Measurements from ENCODE around the gene POLD1. TPM values are rescaled to one million over a fixed set of nuclear protein-coding genes. Genes with fewer than 3 reads are reported as not detected.

The POLD1 gene
- polyA plus RNA-seq, 3 donors: 24.1 to 36.6 (median 33.2) TPM

Other genes starting within 250 kb of the POLD1 start
- gene IZUMO2, start 221.1 kb upstream of the POLD1 start, polyA plus RNA-seq (ENCODE audit: insufficient read length in 3 of 3): under 1 TPM in 2 of 3 donors, not detected in 1; 0.22 to 0.53 TPM
- 10 to 100 TPM; 23.1 to 33.4 (median 24.1) TPM for gene MYH14, start 180.7 kb upstream of the POLD1 start, polyA plus RNA-seq (ENCODE audit: insufficient read length in 3 of 3)
- 10 to 100 TPM; 35.0 to 71.8 (median 41.6) TPM for gene KCNC3, start 55.0 kb upstream of the POLD1 start, polyA plus RNA-seq (ENCODE audit: insufficient read length in 3 of 3)
- 10 to 100 TPM in 1 of 3 donors, 1 to 10 TPM in 2; 9.3 to 15.3 (median 9.8) TPM for gene NAPSA, start 18.7 kb upstream of the POLD1 start, polyA plus RNA-seq (ENCODE audit: insufficient read length in 3 of 3)
- gene NR1H2, start 7.9 kb upstream of the POLD1 start, polyA plus RNA-seq (ENCODE audit: insufficient read length in 3 of 3): 10 to 100 TPM; 25.0 to 43.5 (median 38.5) TPM
- gene SPIB, start 34.6 kb downstream of the POLD1 start, polyA plus RNA-seq (ENCODE audit: insufficient read length in 3 of 3): 1 to 10 TPM in 1 of 3 donors, under 1 TPM in 2; 0.97 to 1.4 (median 0.99) TPM
- 1 to 10 TPM in 1 of 3 donors, under 1 TPM in 2; 0.61 to 1.2 (median 0.89) TPM for gene MYBPC2, start 48.5 kb downstream of the POLD1 start, polyA plus RNA-seq (ENCODE audit: insufficient read length in 3 of 3)
- 100 to 1,000 TPM in 2 of 3 donors, 10 to 100 TPM in 1; 91.1 to 172 (median 141) TPM for gene EMC10, start 92.2 kb downstream of the POLD1 start, polyA plus RNA-seq (ENCODE audit: insufficient read length in 3 of 3)
- 10 to 100 TPM in 1 of 3 donors, 1 to 10 TPM in 2; 6.9 to 10.6 (median 9.8) TPM for gene GARIN5A, start 92.5 kb downstream of the POLD1 start, polyA plus RNA-seq (ENCODE audit: insufficient read length in 3 of 3)
- 10 to 100 TPM in 2 of 3 donors, 1 to 10 TPM in 1; 7.1 to 16.9 (median 13.8) TPM for gene JOSD2, start 126.8 kb downstream of the POLD1 start, polyA plus RNA-seq (ENCODE audit: insufficient read length in 3 of 3)
- 10 to 100 TPM in 2 of 3 donors, 1 to 10 TPM in 1; 7.0 to 13.2 (median 12.4) TPM for gene ASPDH, start 129.6 kb downstream of the POLD1 start, polyA plus RNA-seq (ENCODE audit: insufficient read length in 3 of 3)
- gene LRRC4B, start 184.1 kb downstream of the POLD1 start, polyA plus RNA-seq (ENCODE audit: insufficient read length in 3 of 3): 10 to 100 TPM; 13.8 to 26.0 (median 21.8) TPM

Measured in renal cortex interstitium (tissue), 3 donors.